K562 treated with DMSO at 1 percent for 48 hours (cell line): ENCODE results near the gene YWHAQ. TPM values are rescaled to one million over a fixed set of nuclear protein-coding genes. Genes with fewer than 3 reads are reported as not detected.

Experiments
- total RNA-seq: library from RNA; unstranded; fragments of 300-600 nt; gene quantifications from 2 replicates; pipeline ENCODE4 v1.2.3, GENCODE V29; 2022; ENCODE audit warnings: low replicate concordance; ENCODE audit errors: extremely low read depth

Gene YWHAQ
- not detected in 2 replicates for total RNA-seq

GRCh38 chr2:9630736-9631552, at the start of gene YWHAQ:
TSS of gene YWHAQ (minus strand) at chr2:9630997. CDS start at chr2:9630452, 545 bp downstream.

GRCh38 chr2:9555297-9556120, 75.3 kb downstream of the YWHAQ start, which contains the start of gene ADAM17:
TSS of gene ADAM17 (minus strand) at chr2:9555830. CDS start at chr2:9555605, 225 bp downstream.

Other genes with a start within 250 kb of the YWHAQ start
- gene ITGB1BP1, start 207.5 kb downstream of the YWHAQ start, total RNA-seq, result not detected in 2 replicates
- gene CPSF3, start 207.3 kb downstream of the YWHAQ start, total RNA-seq, result not detected in 2 replicates
- not detected in 2 replicates for gene IAH1, start 156.4 kb downstream of the YWHAQ start, total RNA-seq
- not detected in 2 replicates for gene ADAM17, start 75.2 kb downstream of the YWHAQ start, total RNA-seq
- not detected in 2 replicates for gene TAF1B, start 212.5 kb upstream of the YWHAQ start, total RNA-seq